KBM-7 (cell line): Measurements from ENCODE around the gene SLC44A1.
A peak's percentile ranks its signal among the peaks of the same experiment; 100 is the strongest.

Experiments
- DNase-seq: peaks from one replicate; pipeline ENCODE4 v3.0.0-alpha.2; 2015
- in situ Hi-C: fragments of 300-500 bp; cut with MboI; formaldehyde crosslinking; loops from 2 replicates; pipeline ENCODE4 v1.14.3; 2020; ENCODE audit warnings: low sequenced_read_pairs, low pct_unique_long_range_greater_than_20kb, mixed read lengths

Gene SLC44A1

GRCh38 chr9:105436783-105437182 is 192.3 kb downstream of the SLC44A1 start:
- in situ Hi-C loops = no loop called here
- no peak for DNase-seq

GRCh38 chr9:105437704-105438103 is 193.3 kb downstream of the SLC44A1 start:
- no peak for DNase-seq
- in situ Hi-C loops = no loop called here

- DNase-seq = no peak
- in situ Hi-C loops = no loop called here
Measured at GRCh38 chr9:105438141-105438806, 193.8 kb downstream of the SLC44A1 start.

- peak; percentile 28 for DNase-seq
- in situ Hi-C loops = no loop called here
Measured at GRCh38 chr9:105439428-105439827, 195.0 kb downstream of the SLC44A1 start.

- in situ Hi-C loops = no loop called here
- no peak for DNase-seq
Measured at GRCh38 chr9:105441616-105442160, 197.2 kb downstream of the SLC44A1 start.

- in situ Hi-C loops = no loop called here
- DNase-seq = no peak
Measured at GRCh38 chr9:105443121-105443520, 198.7 kb downstream of the SLC44A1 start.

GRCh38 chr9:105444130-105444529 is 199.7 kb downstream of the SLC44A1 start:
- in situ Hi-C loops = no loop called here
- no peak for DNase-seq

- DNase-seq = no peak
- in situ Hi-C loops = no loop called here
Measured at GRCh38 chr9:105445203-105445881, 200.9 kb downstream of the SLC44A1 start.

- in situ Hi-C loops = no loop called here
- no peak for DNase-seq
Measured at GRCh38 chr9:105447386-105447813, 202.9 kb downstream of the SLC44A1 start.

- in situ Hi-C loops = no loop called here
- DNase-seq = peak; percentile 91
Measured at GRCh38 chr9:105447814-105448812, 203.7 kb downstream of the SLC44A1 start, which contains the start of gene FSD1L. FSD1L (plus strand) TSS chr9:105448034; CDS start chr9:105448221, 187 bp downstream.

- no peak for DNase-seq
- in situ Hi-C loops = no loop called here
Measured at GRCh38 chr9:105449081-105449480, 204.6 kb downstream of the SLC44A1 start.

GRCh38 chr9:105452185-105452584 is 207.7 kb downstream of the SLC44A1 start:
- in situ Hi-C loops = no loop called here
- no peak for DNase-seq

GRCh38 chr9:105455836-105456475 is 211.5 kb downstream of the SLC44A1 start:
- DNase-seq = no peak
- in situ Hi-C loops = no loop called here

- in situ Hi-C loops = no loop called here
Measured at GRCh38 chr9:105457560-105458294, 213.3 kb downstream of the SLC44A1 start.

GRCh38 chr9:105458404-105458803 is 214.0 kb downstream of the SLC44A1 start:
- in situ Hi-C loops = no loop called here
- DNase-seq = no peak

More at GRCh38 chr9:105457560-105458294, 213.3 kb downstream of the SLC44A1 start:
- no peak for DNase-seq

- in situ Hi-C loops = no loop called here
- no peak for DNase-seq
Measured at GRCh38 chr9:105459336-105459735, 214.9 kb downstream of the SLC44A1 start.

GRCh38 chr9:105466898-105467455 is 222.5 kb downstream of the SLC44A1 start:
- in situ Hi-C loops = no loop called here
- no peak for DNase-seq

- no peak for DNase-seq
- in situ Hi-C loops = no loop called here
Measured at GRCh38 chr9:105468875-105469274, 224.4 kb downstream of the SLC44A1 start.
